A549 (cell line): ENCODE measurements around the gene CACNA1S.

ENCODE experiments used
- BHLHE40 ChIP-seq: IDR thresholded peaks from 2 replicates; pipeline ENCODE4 v1.6.1; 2012; ENCODE audit warnings: low read depth, low read length, inconsistent platforms
- CHD4 ChIP-seq: fragments of 200-600 bp; sonication (generic); IDR thresholded peaks from 2 replicates; pipeline ENCODE4 v1.6.1; 2016; ENCODE audit warnings: antibody characterized with exemption, mild to moderate bottlenecking, borderline replicate concordance
- EP300 ChIP-seq, 2 experiments: fragments of >200 bp; sonication (Bioruptor Twin); formaldehyde crosslinking; IDR thresholded peaks; 2 replicates in 1 of 2; 3 replicates in 1 of 2; pipeline ENCODE4 v1.6.1; 2016 to 2017
- JUN ChIP-seq, 2 experiments: fragments of >200 bp; sonication (Bioruptor Twin); formaldehyde crosslinking; IDR thresholded peaks; 2 replicates in 1 of 2; 3 replicates in 1 of 2; pipeline ENCODE4 v1.6.1; 2016 to 2017
- MAZ ChIP-seq: fragments of 150-350 bp; IDR thresholded peaks from 2 replicates; pipeline ENCODE4 v1.6.1; 2014; ENCODE audit warnings: antibody characterized with exemption, low read depth, low read length, borderline replicate concordance
- POLR2A ChIP-seq: IDR thresholded peaks from 2 replicates; pipeline ENCODE4 v1.6.1; 2012; ENCODE audit warnings: mild to moderate bottlenecking, low read length
- RAD21 ChIP-seq, 2 experiments: fragments of >200 bp in 1 of 2; sonication (Bioruptor Twin) in 1 of 2; formaldehyde crosslinking in 1 of 2; IDR thresholded peaks in 1 of 2; conservative IDR thresholded peaks in 1 of 2; 2 replicates in 1 of 2; 3 replicates in 1 of 2; pipeline ENCODE4 v1.6.1; 2012 to 2018; ENCODE audit warnings: inconsistent platforms in 1 of 2
- SMC3 ChIP-seq: fragments of >200 bp; sonication (Bioruptor Twin); formaldehyde crosslinking; IDR thresholded peaks from 3 replicates; pipeline ENCODE4 v1.6.1; 2018; ENCODE audit warnings: inconsistent platforms
- TF ChIP-seq, protein P1 (sequence below): fragments of >200 bp; sonication (Bioruptor Twin); formaldehyde crosslinking; IDR thresholded peaks from 3 replicates; pipeline ENCODE4 v1.5.1; 2016
- TF ChIP-seq, protein P2 (sequence below): fragments of 200-600 bp; sonication (generic); IDR thresholded peaks from 2 replicates; pipeline ENCODE4 v1.6.1; 2016; ENCODE audit warnings: antibody characterized with exemption, mild to moderate bottlenecking, moderate library complexity

DNA sequence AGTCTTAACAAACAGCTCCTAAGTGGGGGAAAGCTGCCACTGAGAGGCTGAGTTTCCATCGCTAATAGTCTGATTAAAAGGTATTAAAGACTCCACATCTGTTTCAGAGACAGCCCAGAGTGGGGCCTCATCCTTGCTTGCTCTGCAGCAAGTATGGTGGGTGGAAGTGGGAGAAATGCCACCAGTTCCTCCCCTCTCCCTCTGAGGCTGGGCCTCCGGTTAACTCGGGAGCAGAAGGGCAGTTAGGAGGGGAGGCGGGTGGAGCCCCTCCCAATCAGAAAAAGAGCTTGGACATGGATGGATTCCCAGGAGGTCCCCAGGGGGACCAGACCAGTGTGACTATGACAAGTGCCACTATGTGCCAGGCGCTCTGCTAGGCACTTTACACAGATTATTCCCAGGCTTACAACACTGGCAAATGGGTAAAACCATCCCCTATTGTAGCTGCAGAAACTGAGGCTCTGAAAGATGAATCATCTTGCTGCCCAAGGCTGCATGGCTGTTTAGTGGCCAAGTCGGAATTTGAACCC is 26.1 kb upstream of the CACNA1S start:
- TF ChIP-seq, protein P1, sequence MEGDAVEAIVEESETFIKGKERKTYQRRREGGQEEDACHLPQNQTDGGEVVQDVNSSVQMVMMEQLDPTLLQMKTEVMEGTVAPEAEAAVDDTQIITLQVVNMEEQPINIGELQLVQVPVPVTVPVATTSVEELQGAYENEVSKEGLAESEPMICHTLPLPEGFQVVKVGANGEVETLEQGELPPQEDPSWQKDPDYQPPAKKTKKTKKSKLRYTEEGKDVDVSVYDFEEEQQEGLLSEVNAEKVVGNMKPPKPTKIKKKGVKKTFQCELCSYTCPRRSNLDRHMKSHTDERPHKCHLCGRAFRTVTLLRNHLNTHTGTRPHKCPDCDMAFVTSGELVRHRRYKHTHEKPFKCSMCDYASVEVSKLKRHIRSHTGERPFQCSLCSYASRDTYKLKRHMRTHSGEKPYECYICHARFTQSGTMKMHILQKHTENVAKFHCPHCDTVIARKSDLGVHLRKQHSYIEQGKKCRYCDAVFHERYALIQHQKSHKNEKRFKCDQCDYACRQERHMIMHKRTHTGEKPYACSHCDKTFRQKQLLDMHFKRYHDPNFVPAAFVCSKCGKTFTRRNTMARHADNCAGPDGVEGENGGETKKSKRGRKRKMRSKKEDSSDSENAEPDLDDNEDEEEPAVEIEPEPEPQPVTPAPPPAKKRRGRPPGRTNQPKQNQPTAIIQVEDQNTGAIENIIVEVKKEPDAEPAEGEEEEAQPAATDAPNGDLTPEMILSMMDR = no peak
- no peak for TF ChIP-seq JUN (IDR thresholded peaks at IDR 0.05)
- TF ChIP-seq POLR2A = no peak
- TF ChIP-seq BHLHE40 = no peak
- TF ChIP-seq, protein P2, sequence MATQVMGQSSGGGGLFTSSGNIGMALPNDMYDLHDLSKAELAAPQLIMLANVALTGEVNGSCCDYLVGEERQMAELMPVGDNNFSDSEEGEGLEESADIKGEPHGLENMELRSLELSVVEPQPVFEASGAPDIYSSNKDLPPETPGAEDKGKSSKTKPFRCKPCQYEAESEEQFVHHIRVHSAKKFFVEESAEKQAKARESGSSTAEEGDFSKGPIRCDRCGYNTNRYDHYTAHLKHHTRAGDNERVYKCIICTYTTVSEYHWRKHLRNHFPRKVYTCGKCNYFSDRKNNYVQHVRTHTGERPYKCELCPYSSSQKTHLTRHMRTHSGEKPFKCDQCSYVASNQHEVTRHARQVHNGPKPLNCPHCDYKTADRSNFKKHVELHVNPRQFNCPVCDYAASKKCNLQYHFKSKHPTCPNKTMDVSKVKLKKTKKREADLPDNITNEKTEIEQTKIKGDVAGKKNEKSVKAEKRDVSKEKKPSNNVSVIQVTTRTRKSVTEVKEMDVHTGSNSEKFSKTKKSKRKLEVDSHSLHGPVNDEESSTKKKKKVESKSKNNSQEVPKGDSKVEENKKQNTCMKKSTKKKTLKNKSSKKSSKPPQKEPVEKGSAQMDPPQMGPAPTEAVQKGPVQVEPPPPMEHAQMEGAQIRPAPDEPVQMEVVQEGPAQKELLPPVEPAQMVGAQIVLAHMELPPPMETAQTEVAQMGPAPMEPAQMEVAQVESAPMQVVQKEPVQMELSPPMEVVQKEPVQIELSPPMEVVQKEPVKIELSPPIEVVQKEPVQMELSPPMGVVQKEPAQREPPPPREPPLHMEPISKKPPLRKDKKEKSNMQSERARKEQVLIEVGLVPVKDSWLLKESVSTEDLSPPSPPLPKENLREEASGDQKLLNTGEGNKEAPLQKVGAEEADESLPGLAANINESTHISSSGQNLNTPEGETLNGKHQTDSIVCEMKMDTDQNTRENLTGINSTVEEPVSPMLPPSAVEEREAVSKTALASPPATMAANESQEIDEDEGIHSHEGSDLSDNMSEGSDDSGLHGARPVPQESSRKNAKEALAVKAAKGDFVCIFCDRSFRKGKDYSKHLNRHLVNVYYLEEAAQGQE = no peak
- no peak for TF ChIP-seq MAZ
- TF ChIP-seq RAD21 (conservative IDR thresholded peaks at IDR 0.05 in 1 of 2, IDR thresholded peaks at IDR 0.05 in 1 of 2) = no peak
- TF ChIP-seq CHD4 = no peak
- TF ChIP-seq SMC3 = no peak
- TF ChIP-seq EP300 (IDR thresholded peaks at IDR 0.05) = no peak
